Activated T-cell treated with anti-CD3 and anti-CD28 coated beads for 1 hour (primary cell): ENCODE measurements around the gene ARSA.
"Not testable (repeated sequence)": the region's sequence is repeated elsewhere in the genome, so short reads cannot be mapped to it uniquely, and the experiment has no call there.

Source experiments
- DNase-seq: peaks from one replicate; pipeline ENCODE4 v3.0.0-alpha.2; 2020; ENCODE audit warnings: low read depth

Gene ARSA

GRCh38 chr22:50654664-50655063, 26.7 kb upstream of the ARSA start:
- DNase-seq, result not testable (repeated sequence)

- no peak for DNase-seq
Measured at GRCh38 chr22:50653256-50653655, 25.3 kb upstream of the ARSA start.

GRCh38 chr22:50643821-50644101, 15.8 kb upstream of the ARSA start:
- DNase-seq, result not testable (repeated sequence)

- DNase-seq, result not testable (repeated sequence)
Measured at GRCh38 chr22:50643021-50643820, 15.3 kb upstream of the ARSA start.

- DNase-seq, result no peak
Measured at GRCh38 chr22:50641696-50642607, 14.0 kb upstream of the ARSA start.

- DNase-seq, result no peak
Measured at GRCh38 chr22:50640857-50641647, 13.1 kb upstream of the ARSA start.

- DNase-seq, result not testable (repeated sequence)
Measured at GRCh38 chr22:50640296-50640695, 12.3 kb upstream of the ARSA start.

- DNase-seq, result no peak
Measured at GRCh38 chr22:50635591-50635990, 7.6 kb upstream of the ARSA start.

GRCh38 chr22:50633771-50634170, 5.8 kb upstream of the ARSA start:
- DNase-seq, result no peak

- no peak for DNase-seq
Measured at GRCh38 chr22:50633086-50633485, 5.1 kb upstream of the ARSA start.

GRCh38 chr22:50630376-50630775, 2.4 kb upstream of the ARSA start:
- no peak for DNase-seq

- no peak for DNase-seq
Measured at GRCh38 chr22:50628543-50629134, 687 bp upstream of the ARSA start.

- no peak for DNase-seq
Measured at GRCh38 chr22:50626850-50627641, 906 bp downstream of the ARSA start.

- no peak for DNase-seq
Measured at GRCh38 chr22:50626314-50626849, 1.6 kb downstream of the ARSA start.

GRCh38 chr22:50625568-50626313, 2.2 kb downstream of the ARSA start:
- DNase-seq, result no peak

- DNase-seq, result no peak
Measured at GRCh38 chr22:50625131-50625567, 2.8 kb downstream of the ARSA start.

- no peak for DNase-seq
Measured at GRCh38 chr22:50624347-50625130, 3.4 kb downstream of the ARSA start.

- DNase-seq, result no peak
Measured at GRCh38 chr22:50622723-50623327, 5.1 kb downstream of the ARSA start.
